UCSD-AML1 (cell line): ENCODE results near the gene FOXO1.

ENCODE experiments used
- DNase-seq: peaks from one replicate; lab custom pipeline; 2025; ENCODE audit not compliant: unreplicated experiment; lab: John Stamatoyannopoulos, UW

The FOXO1 gene

DNA sequence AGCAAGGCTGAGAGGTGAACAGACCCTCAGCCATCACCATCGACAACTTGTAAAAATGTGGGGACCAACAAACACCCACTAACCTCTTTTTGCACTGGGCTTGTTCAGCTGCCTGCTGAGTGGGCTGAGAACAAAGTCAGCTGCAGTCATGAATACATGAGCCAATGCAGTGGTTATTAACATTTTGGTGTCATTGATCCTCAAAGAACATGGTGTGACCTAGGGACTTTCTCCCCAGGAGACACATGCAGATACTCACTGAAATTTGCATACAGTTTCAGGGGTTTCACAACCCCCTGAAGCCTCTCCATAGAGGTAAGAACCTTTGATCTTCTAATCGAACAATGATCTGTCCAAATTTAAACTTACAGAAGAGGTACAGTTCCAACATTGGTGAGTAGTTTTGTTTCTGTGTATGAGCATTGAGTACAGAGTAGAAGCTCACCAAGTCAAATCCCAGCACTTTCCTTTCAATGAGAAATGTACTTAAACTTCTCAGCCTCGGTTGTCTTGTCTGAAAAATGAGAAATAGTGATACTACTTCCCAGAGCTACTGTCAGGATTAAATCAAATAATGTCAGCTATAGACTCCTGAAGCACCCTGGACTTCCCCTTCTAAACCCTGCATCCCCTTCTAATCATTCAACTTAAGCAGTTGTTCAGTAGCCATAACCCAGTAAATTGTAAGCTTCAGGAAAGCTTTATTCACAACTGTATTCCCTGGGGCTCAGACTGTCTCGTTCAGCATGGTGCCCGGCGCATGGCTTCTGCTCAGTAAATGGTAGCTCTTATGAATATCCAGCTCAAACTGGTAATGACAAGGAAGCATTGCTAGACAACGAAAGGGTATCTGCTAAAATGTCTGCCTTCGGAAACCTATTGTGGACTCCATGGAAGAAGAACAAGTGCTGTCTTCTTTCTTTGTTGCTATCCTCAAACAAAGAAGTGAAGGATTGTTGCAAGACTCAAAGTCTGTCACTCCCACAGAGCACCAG, 148.7 kb downstream of the FOXO1 start:
- DNase-seq: no peak

DNA sequence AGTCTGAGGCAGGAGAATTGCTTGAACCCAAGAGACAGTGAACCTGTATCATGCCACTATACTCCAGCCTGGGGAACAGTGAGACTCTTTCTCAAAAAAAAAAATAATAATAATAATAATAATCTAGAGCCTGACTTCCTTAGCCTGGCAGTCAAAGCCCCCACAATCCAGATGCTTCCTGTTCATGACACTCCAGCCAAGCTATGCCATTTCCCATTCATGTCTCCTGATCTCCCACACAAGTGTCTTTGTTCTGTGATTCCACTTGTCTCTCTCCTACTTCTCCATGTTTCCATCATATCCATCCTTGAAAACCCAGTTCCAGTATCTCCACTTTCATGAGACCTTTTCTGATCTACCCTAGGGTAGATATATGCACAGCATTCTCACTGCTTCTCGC, 150.7 kb downstream of the FOXO1 start:
- no peak for DNase-seq

DNA sequence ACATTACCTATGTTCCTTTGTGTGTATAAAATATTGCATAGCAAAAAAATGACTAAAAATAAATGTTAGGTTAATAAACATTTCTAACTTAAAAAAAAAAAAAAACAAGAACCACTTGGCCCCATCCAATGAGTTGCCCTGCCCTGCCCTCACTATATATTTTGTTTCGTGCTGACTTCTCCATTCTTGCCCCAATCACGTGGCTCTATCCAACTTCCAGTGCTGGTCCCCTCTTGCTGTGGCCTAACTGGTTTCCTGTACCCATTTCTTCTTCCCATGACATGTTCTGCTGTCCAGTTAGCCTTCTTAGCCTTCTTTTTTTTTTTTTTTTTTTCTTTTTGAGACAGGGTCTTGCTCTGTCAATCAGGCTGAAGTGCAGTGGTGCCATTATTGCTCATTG, 151.6 kb downstream of the FOXO1 start:
- DNase-seq: no peak

DNA sequence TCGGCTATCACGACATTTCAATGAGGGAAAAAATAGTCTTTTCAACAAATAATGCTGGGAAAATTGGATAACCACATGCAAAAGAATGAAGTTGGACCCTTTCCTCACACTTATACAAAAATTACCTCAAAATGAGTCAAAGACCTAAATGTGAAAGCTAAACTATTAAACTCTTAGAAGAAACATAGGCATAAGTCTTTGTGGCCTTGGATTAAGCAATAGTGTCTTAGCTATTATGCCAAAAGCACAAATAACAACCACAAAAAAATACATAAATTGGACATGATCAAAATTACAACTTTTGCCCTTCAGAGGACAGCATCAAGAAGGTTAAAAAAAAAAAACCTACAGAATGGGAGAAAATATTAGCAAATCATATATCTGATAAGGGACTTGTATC, 156.6 kb downstream of the FOXO1 start:
- DNase-seq: no peak

DNA sequence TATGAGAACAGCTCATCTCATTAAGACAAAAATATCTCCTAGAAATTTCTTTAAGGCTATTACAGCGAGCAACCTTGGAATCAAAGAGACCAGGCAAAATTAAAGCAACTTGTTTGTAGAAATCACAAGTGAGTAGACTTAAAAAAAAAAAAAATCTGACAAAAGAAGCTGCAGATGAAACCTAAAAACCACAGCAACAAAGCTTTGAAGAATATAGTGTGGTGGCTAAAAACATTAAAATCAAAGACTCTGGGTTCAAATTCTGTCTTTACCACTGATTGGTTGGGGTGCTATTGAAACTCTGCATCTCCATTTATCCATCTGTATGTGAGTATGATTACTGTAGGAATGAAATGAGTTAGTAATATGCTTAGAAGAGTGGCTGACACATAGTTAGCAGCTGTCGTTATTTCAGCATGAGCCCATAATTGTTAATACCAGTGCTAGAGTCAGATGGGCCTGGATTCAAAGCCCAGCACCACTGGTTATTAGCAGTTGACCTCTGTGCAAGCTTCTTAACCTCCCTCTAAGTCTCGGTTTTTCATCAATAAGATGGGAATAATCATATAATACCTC, 157.6 kb downstream of the FOXO1 start:
- no peak for DNase-seq

DNA sequence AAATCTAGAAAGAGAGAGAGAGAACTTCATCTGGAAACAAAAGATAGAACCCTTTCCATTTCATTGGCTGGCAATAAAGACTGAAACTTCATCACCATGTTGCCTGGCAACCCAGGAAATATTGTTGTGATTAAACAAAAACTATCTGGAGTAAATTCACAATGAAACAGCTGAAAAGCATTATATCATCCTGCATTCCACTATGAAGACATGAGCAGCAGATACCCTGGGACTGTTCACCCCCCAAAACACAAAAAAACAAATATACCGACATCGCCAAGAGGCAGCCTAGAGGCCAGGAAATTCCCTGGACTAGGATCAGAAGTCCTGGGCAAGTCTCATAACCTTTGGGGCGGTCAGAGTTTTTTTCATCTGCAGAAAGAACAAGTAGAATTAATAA, 158.3 kb downstream of the FOXO1 start:
- no peak for DNase-seq

DNA sequence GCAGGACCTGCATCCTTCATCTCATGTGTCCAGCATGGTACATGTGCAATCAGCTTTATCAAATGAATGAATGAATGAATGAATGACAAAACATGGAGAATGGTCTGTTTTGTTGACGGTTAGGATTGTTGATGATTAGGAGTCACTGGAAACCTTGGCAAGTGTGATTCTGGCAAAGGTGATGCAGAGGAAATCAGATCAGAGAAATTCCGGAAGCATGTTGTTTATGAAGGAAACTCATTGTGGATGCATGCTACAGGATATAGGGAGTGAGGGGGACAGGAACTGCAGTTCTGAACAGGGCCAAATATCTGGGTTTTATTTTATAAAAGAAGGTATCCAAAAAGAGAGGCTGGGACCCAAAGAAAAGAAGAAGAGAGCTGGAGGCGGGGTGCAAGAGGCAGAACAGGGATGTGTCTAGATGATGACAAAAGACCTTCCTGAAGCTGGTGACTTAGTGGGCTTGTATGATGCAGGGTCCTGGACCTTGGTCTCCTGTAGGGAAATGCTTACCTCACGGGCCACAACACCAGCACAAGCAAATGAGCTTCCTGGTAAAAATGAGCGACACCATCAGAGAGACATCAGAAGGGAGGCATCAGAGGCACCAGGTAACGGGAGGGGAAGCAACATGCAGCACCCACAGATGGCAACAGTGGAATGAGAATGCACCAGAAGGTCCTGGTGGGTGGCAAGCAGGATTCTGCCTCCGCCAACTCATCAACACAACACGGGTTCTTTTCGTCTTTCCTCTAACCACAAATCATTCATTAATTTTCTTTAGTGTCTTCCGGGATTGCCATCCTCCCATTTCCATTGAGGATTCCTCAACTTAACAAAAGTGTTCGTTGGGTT, 159.6 kb downstream of the FOXO1 start:
- no peak for DNase-seq
